Right renal pelvis (tissue), 4 donors: Measurements from ENCODE around the gene ZDHHC12. TPM values are rescaled to one million over a fixed set of nuclear protein-coding genes. Genes with fewer than 3 reads are reported as not detected.

ENCODE experiments used
- DNase-seq, 4 donors: peaks; one replicate each; pipeline ENCODE4 v3.0.0-alpha.2; 2013; ENCODE audit warnings: low read depth in 4 of 4, low spot score in 3 of 4, missing footprints in 1 of 4
- polyA plus RNA-seq, 4 donors: library from polyadenylated mRNA; unstranded; fragments of 120-200 nt; gene quantifications; one replicate each; pipeline ENCODE4 v1.2.1, GENCODE V29; 2013; ENCODE audit not compliant: insufficient read length in 4 of 4

ZDHHC12 gene, protein sequence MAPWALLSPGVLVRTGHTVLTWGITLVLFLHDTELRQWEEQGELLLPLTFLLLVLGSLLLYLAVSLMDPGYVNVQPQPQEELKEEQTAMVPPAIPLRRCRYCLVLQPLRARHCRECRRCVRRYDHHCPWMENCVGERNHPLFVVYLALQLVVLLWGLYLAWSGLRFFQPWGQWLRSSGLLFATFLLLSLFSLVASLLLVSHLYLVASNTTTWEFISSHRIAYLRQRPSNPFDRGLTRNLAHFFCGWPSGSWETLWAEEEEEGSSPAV
- polyA plus RNA-seq: 10 to 100 TPM; 17.0 to 25.1 (median 17.7) TPM

DNA sequence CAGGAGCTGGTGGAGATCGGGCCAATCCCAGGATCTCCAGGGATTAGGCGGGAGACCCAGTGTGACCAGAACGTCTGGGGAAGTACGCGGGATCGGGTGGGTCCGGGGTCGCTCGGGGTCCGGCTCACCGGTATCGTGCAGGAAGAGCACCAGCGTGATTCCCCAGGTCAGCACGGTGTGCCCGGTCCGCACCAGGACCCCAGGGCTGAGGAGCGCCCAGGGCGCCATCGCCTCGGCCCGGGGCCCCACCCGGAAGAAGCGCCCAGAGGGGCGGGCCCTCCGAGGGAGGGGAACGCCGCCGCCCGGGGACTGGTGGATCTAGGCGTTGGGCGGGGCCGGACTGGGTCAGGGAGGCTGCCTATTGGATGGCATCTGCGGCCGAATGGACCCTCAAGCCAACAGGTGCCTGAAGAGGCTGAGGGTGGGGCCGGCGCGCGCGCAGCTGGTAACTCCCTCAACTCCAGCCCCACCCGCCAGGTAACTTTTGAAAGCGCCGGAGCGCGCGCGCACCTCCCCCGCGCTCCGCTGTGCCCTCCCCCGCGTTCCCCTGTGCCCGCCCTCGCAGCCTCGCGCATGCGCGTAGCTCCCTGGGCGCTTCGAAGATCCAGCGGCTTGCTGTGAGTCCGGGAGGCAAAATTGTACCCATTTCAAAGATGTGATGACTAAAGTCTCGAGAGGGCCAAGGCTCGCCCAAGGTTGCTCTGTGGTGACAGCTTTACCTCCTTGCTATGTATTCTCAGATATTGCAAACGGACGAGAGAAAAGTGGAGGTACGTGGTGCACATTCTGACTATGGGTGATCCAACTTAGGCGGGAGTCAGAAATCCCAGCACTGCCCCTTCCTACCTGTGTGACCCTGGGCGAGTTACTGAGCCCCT is at the start of gene ZDHHC12:
ZDHHC12 (minus strand) TSS at position 262 of the 878 bp plus-strand sequence; CDS start at position 228, 34 bp downstream.
- peak; percentile 78 to 87 (median 82) for DNase-seq

DNA sequence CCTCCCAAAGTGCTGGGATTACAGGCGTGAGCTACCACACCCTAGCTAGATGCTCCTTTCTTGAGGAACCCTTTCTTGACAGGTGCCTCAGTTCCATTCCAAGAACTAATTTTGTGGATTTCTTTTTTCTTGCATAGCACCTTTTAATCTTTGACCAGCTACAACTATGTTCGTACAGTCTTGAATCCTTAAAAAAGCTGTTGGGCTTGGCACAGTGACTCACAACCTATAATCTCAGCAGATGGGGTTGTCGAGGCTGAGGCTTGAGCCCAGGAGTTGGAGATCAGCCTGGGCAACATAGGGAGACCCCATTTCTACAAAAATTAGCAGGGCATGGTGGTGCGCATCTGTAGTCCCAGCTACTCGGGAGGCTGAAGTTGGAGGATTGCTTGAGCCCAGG is 49.1 kb upstream of the ZDHHC12 start:
- no peak for DNase-seq

DNA sequence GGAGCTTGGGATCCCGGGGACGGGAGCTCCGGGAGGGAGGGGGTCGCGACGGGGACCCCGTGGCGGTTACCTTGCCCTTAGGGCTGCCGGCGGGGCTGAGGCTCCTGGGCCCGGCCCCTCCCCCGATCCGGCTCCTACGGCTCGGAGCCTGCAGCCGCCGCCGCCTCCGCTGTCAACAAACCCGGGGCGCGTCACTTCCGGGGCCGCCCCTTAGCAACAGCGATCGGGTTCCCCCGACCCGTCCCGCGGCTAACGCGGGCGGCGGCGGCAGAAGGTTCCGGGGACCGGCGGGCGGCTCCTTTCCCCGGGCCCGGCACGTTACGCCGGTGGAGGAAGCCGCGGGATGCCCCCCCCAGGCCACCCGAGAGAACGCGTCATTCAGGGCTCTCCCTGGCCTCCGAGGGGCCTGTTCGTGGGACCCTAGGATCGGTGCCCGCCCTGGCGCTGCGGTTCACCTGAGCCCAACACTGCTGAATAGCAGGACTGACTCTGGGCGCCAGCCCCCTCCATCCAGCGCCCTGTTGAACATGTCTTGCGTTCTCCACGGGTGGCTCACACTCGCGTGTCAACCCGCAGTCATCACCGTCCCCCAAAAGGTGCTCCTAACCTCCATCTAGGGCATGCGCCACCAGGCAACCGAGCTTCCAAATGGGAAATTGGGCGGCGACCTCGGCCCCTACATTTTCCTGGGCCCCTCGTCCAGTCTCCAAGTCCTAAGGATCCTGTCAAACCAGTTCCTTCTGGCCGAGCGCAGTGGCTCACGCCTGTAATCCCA is 48.0 kb upstream of the ZDHHC12 start, which contains the start of gene ZER1:
ZER1 (minus strand) TSS at position 183 of the 775 bp plus-strand sequence. CDS start 16,362 bp downstream, outside the sequence.
- DNase-seq: peak; percentile 82 to 87 (median 83)

DNA sequence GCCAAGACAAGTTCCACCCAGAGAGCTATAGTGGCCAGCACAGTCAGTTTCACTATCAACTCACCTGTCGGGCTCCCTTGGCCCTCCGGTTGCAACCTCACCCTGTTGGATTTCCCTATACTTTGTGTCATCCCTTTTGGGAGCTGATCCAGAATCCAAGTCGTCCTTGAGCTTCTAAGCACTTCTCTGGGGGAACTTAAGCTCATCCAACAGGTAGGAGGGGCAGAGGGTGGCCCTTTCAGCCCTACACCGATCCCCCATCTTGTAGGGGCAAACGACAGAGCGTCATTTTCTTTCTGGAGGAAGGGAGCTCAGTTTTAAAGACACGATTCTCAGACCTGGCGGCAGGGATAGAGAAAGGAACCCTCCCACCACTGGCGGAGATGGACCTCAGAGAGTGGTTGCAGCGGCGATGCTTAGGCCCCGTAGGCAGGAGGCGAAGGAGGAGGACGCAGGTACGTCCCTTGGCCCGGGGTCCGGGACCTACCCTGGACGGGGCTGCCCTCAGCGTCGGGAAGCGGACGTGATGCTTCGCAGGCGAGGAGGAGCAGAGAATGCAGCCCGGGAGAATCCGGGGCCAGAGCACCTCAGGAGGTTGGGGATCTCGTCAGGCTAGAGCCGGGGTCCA is 47.3 kb upstream of the ZDHHC12 start:
- no peak for DNase-seq

DNA sequence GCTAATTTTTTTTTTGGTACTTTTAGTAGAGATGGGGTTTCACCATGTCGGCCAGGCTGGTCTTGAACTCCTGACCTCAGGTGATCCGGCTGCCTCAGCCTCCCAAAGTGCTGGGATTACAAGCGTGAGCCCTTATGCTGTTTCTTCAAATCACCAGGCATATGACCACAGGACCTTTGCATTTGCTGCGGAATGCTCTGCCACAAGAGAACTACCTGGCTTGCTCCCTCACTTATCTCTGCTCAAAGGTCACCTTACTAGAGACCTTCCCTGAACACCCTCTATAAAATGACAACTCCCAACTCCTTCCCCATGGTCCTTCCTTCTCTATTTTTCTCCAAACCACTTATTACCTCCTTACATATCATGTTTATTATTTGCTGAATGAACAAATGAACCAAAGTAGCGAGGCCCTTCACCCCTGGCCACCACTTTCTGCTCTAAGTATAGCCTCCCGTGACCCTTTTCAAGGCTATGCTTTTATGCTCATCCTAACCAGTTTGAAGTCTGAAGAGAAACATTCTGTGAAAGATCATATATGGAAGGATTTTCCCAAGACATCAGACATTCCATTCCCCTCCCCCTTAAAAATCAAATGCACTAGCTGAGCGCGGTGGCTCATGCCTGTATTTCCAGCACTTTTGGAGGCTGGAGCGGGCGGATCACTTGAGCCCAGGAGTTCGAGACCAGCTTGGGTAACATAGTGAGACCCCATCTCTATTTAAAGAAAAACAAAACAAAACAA is 46.5 kb upstream of the ZDHHC12 start:
- DNase-seq: no peak

DNA sequence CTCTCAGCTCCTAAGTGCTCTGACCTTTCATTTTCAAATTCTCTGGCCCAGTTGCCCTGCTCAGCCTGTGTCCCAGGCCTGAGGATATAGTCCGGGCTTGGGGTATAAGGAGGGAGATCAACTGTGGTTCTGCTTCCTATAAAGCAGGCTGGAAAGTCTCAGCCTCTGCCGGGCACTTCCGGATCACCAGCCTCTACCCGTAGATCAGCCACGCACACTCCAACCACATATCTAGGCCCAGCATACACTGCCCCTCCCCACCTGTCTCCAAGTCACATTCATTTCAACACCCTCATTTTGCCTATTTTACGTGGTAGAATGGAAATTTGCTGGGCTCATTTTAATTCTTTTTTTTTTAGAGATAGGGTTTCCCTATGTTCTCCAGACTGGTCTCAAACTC is 44.7 kb upstream of the ZDHHC12 start:
- DNase-seq: no peak

DNA sequence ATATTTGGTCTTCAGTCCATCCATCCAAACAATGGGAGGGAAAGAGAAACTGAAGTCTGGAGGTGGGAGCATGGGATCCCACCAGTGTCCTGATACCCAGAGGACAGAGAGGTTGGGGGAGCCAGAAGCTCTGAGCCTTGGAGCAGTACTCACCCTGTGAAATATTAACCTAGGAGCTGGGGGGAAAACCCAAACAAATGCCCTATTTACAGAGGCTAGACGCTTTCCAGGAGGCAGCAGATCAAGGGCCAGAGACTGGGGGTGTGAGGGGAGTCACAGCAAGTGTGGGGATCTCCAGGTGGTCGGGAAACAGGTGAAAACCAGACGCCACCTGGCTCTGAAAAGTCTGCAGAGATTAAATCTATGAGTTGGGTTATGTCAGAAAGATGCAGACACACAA is 41.6 kb upstream of the ZDHHC12 start:
- DNase-seq: no peak

DNA sequence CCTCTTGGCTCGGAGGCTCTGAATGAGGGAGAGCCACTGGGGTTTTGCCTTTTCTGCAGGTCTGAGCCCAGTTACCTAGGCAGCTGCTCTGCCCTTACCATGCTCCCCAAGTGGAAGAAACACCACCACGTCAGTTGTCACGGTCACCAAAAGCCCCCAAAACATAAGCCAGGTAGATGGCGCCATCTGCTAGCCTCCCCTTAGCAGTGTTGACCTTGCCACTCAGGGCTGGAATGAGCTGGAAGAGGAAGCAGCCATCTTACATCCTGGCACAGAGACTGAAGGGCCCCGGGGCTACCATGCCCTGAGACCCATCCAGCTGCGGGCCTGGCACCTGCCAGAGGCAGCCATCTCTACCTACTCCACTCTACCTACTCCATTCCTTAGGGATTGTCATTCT is 40.4 kb upstream of the ZDHHC12 start:
- DNase-seq: no peak

DNA sequence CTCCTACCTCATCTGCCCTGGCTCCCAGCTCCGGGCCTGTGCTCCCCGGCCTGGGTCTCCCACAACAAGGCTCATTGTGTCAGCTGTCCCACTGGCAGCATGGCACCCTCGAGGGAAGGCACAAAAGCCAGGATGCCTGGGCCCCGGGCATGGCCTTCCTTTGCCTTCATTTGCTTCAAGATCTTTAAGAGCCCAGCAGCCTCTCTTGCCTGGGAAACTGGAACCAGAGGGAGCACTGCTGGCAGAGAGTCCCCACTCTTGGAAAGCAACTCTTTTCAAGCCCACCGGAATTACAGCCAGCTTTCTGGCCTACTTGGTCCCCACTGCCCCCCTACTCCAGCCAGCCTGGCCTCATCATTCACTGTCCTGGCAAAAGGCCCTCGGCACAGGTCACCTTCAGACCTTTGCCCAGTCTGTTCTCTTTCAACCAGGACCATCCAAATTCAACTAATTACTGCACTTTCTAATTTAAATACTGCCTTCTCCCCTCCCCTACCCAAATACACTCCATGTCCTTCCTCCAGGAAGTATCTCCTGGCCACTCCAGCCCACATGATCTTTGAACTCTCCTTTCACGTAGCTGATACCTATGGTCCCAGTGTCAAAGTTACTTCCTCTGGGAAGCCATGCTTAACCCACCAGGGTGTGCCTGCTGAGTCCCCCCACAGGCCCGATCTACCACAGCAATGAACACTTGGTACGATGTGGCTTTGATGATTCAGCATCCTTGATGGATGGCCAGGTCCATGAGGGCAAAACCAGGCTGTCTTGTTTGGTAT is 38.9 kb upstream of the ZDHHC12 start:
- DNase-seq: no peak

DNA sequence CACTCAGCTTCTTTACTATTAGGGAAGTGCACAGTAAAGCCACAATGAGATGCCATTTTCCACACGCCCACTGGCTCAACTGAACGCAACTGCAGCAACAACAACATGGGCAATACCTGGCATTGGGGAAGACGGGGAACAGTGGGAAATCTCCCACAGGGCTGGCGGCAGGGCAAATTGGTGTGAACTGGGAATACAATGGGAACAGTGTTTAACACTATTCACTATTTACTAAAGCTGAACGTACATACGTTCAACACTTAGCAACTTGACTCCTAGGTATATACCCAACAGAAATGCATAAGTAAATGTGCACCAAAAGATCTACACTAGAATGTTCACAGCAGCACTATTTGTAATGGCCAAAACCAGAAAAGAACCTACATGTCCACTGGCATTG is 33.7 kb upstream of the ZDHHC12 start:
- no peak for DNase-seq

DNA sequence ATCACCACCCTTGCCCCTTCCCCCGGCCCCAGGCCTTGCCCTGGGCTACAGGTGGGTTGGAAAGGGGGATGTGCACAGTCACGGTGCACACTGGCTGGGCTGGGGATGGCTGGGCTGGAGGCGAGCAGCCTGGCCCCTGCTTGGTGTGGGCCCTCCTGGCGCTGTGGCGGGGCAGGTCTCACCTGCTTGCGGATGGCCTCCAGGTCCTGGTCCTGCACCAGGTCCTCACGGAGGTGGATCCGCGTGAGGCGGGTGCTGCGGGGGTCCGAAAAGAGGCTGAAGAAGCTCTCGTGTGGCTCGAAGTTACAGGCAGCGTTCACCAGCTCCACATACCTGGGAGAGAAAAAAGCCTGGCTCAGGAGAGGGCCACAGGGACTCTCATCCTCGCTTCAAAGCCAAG is 29.7 kb upstream of the ZDHHC12 start:
- no peak for DNase-seq

DNA sequence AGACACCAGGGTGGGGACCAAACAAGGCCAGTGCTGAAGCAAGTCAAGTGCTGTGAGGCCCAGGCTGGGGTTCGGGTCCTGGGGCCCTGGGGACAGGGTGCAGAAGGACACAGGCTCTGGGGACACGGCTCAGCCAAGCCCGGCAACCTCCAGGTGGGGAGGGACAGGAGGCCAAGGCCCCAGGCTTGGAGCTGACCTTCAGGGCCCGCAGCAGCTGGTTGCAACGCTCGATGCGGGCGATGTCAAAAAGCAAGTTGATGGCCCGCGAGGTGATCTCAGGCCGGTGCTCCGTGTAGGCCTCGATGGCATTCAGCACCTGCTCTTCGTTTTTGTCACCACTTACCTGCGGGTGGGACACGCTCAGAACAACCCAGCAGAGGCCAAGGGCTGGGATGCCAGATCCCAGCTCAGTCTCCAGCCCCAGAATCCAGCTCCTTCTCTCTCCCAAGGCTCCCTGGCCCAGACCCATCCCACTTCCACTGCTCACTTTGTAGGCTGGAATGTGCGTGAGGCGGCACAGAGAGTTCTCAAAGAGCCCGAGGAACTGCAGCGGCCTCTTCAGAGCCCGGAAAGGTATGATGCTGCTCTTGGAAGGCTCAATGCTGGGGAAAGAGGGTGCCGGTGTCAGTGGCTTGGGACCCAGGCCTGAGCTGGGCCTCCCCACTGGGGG is 27.1 kb upstream of the ZDHHC12 start:
- DNase-seq: no peak

DNA sequence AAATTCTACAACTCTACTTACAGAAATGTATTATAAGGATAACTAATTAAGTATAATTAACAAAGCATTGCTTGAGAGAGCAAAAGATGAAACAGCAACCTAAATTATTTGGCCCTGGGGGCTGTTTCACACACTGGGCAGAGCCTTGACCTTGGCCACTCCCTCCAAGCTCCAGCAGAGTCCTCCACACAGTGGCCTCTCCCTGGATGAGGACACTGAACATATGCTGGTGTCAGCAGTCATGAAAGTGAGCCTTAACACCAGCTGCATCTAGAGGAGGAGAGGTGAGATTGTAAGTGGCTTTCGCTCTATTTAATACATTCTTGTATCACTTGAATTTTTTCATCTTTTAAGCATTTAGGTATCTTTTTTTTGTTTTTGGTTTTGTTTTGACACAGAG is 23.3 kb upstream of the ZDHHC12 start:
- DNase-seq: no peak

DNA sequence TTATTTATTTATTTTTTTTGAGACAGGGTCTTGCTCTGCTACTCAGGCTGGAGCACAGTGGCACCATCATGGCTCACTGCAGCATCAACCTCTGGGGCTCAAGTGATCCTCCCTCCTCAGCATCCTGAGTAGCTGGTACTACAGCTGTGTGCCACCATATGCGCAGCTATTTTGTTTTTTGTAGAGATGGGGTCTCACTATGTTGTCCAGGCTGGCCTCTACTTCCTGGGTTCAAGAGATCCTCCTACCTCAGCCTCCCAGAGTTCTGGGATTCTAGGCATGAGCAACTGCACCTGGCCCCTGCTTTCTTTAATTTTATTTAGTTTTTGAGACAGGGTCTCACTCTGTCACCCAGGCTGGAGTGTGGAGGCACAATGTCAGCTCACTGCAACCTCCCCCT is 19.5 kb upstream of the ZDHHC12 start:
- DNase-seq: no peak

DNA sequence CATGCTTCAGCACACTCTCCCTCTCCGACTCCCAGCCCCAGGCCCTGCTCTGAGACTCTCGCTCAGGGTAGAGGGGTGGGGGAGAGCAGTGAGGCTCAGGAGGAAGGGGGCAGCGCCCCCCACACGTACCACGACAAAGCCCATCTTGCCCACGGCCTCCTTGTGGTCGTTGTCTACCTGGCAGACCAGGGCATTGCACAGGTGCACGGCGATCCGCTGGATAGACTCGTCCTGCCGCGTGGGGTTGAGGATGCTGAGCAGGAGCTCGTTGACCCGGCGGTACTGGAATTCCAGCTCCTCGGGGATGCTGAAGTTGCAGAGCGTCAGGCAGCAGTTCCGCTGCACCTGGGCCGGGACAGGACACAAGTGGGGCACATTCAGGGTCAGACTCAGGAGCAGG is 18.5 kb upstream of the ZDHHC12 start:
- DNase-seq: no peak

DNA sequence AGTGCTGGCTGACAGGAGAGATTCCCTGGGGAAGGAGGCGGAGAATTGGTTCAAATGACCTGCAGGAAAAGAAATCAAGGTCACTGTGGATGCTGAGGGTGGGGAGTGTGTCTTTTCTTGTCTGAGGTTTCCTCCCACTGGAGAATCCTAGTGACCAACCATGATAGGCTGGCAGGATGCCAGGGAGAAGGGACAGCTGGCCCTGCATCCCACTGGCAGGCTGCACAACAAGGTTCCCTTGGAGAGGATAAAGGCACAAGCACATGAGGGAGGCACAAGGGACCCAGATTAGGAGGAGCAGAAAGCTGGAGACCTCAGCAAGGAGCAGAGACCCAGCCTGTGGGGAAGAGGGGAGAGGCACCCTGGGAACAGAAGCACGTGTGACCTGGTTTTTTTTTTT is 11.4 kb upstream of the ZDHHC12 start:
- DNase-seq: no peak

DNA sequence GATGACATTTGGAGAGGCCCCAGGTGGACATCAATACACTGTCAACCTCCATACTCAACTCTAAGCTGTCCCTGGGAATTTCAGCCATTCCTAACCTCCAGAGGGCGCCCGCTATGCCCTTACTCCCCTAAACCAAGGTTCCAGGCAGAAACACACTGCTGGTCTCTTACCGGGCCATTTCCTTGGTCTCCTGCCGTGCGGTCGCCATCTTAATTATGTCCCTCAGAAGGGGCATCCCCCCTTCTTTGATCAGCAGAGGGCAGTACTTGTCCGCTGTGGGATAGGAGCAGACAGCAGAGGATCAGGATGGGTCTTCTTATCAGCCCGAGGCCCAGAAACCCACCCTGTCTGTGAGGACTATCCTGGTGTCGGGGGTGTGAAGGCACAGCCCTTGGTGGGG is 9.3 kb upstream of the ZDHHC12 start:
- peak; percentile 55 to 77 (median 64) for DNase-seq

DNA sequence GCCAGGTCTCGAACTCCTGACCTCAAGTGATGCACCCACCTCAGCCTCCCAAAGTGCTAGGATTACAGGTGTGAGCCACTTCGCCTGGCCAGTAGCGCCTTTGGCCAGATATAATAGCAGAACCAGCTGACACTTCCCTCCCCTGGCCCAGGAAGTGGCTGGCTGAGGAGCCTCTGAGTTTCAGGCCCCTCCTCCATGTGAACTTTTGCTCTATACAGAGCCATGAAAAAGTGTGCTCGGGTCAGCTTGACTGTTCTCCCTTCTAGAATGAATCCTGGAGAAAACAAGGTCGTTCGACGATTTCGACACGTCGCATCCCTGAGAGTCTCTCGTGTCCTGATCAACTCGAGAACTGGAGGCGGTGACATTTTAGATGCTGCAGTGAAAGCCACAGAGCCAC is 8.6 kb upstream of the ZDHHC12 start:
- DNase-seq: no peak

DNA sequence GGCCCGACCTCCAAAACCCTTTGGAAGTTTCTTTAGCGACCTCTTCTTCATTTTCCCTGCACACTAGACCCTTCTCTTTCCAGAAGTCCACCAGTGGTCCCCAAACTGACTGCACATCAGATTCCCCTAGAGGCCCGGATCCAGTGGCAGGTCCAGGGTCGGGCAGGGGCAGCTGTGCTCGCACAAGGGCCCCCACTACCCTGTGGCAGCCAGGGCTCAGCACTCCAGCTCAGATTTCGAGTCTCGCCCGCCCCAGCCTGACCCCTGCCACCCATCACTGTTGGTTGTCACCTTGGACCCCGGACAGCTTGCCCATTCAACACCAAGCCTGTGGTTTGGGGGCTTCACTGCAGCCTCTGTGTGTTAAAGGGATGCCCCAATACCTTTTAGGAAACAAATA is 7.8 kb upstream of the ZDHHC12 start:
- no peak for DNase-seq
